ENCODE data around the gene GCGR.

GCGR gene

GRCh38 chr17:81846743-81847689 is 43.1 kb downstream of the GCGR start:
- no peak for DNase-seq (ENCODE audit: low read depth)

- DNase-seq (ENCODE audit: low read depth): no peak
These were observed 45.5 kb downstream of the GCGR start for GRCh38 chr17:81849457-81849856.

- DNase-seq (ENCODE audit: low read depth): no peak
These were observed 47.5 kb downstream of the GCGR start for GRCh38 chr17:81851423-81851822.

GRCh38 chr17:81852237-81852636 is 48.3 kb downstream of the GCGR start:
- no peak for DNase-seq (ENCODE audit: low read depth)

- DNase-seq (ENCODE audit: low read depth): no peak
These were observed 51.2 kb downstream of the GCGR start for GRCh38 chr17:81854974-81855774.

GRCh38 chr17:81858170-81858966 is 54.4 kb downstream of the GCGR start:
- DNase-seq (ENCODE audit: low read depth): no peak

GRCh38 chr17:81858967-81859905 is 55.3 kb downstream of the GCGR start:
- DNase-seq (ENCODE audit: low read depth): no peak

- no peak for DNase-seq (ENCODE audit: low read depth)
These were observed 56.2 kb downstream of the GCGR start, which contains the start of gene P4HB for GRCh38 chr17:81859906-81860755. P4HB (minus strand) TSS chr17:81860535; CDS start chr17:81860471, 64 bp downstream.

- DNase-seq (ENCODE audit: low read depth): peak; percentile 96
These were observed 57.0 kb downstream of the GCGR start for GRCh38 chr17:81860756-81861568.

- no peak for DNase-seq (ENCODE audit: low read depth)
These were observed 59.2 kb downstream of the GCGR start for GRCh38 chr17:81863123-81863675.
